ENCODE results near the gene SCNN1B.

DNA sequence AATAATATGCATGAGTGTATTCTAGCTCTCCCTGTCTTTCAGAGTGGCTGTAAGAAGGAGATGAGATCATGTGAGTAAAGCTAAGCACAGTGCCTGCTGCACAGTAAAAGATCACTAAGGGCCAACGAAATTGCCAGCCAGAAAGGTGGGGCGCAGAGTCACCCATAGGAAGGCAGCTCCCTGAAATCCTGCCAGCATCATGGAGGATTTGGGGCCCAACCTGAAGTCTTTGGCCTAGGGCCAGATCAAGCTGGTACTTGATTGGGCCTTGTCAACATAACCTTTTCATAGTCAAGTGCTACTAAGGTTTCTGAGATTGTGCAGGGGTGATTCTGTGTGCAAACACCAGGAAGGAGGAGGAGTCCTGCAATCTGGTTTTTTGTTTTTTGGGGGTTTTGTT, 16.5 kb downstream of the SCNN1B start:
- no peak for TF ChIP-seq CTCF (IDR thresholded peaks at IDR 0.05)
- no peak for TF ChIP-seq POLR2A (IDR thresholded peaks at IDR 0.05)
- no peak for TF ChIP-seq POLR2AphosphoS5 (IDR thresholded peaks at IDR 0.05)

Data from breast epithelium (tissue), 3 donors.